Measurements from ENCODE around the gene TGFB2.

DNA sequence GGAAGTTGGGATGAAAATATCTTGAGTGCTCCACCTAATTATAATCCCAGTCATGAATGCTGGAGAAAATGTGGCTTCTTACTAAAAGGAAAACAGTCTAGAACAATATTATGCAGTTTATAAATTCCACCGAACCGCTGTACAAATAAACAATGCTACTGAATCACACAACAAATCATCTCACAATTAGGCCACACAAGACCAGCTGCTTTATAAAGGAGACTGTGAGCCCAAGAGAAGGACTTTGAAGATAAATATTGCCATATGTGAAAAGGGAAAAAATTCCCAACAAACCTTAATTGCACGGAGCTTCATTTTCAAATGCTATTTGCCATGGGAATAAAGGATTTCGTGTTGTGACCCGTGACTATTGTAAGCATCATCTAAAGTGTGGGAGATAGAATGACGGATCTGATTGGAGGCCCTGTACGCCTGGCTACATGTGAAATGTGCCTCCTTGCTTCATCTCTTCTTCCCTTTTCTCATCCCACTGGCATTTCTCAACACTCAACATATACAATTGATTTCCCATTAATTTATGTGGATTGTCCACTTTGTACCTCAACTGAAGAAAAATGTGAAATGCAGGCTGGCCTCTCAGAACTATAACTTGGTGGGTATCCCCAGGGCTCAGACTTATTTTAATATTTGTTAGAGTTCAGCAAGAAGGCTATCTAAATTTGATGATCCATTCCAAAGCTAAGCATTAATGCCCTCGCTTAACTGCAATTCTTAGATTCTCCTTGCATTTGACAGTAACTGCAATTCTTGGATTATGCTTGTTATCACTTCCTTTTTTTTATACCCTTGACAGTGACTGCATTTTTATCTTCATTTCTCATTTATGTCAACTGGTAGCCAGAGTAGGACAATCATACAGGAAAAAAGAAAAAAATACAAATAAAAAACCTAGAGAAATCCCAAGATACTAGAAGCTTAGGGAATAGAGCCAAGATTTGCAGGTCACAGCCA is 122.3 kb downstream of the TGFB2 start:
- TF ChIP-seq, protein P1, sequence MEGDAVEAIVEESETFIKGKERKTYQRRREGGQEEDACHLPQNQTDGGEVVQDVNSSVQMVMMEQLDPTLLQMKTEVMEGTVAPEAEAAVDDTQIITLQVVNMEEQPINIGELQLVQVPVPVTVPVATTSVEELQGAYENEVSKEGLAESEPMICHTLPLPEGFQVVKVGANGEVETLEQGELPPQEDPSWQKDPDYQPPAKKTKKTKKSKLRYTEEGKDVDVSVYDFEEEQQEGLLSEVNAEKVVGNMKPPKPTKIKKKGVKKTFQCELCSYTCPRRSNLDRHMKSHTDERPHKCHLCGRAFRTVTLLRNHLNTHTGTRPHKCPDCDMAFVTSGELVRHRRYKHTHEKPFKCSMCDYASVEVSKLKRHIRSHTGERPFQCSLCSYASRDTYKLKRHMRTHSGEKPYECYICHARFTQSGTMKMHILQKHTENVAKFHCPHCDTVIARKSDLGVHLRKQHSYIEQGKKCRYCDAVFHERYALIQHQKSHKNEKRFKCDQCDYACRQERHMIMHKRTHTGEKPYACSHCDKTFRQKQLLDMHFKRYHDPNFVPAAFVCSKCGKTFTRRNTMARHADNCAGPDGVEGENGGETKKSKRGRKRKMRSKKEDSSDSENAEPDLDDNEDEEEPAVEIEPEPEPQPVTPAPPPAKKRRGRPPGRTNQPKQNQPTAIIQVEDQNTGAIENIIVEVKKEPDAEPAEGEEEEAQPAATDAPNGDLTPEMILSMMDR (conservative IDR thresholded peaks at IDR 0.05 in 1 of 2, IDR thresholded peaks at IDR 0.05 in 1 of 2; ENCODE audit: extremely low read depth in 1 of 2, insufficient read depth in 1 of 2, low read depth in 1 of 2, low read length in 2 of 2) = no peak
- TF ChIP-seq EZH2 (IDR thresholded peaks at IDR 0.05; ENCODE audit: borderline replicate concordance, low read length) = no peak

Measured in mammary epithelial cell (primary cell).